Midbrain (tissue), 1 donor: ENCODE measurements around the gene SLC39A3.

Experiments
- DNase-seq: peaks from one replicate; lab custom pipeline; 2025; lab: John Stamatoyannopoulos, UW

Gene SLC39A3

GRCh38 chr19:2768365-2769132, 28.7 kb upstream of the SLC39A3 start:
- DNase-seq, result no peak

GRCh38 chr19:2767688-2768087, 27.9 kb upstream of the SLC39A3 start:
- no peak for DNase-seq

- DNase-seq, result no peak
These were observed 27.0 kb upstream of the SLC39A3 start for GRCh38 chr19:2766594-2767372.

- no peak for DNase-seq
These were observed 25.6 kb upstream of the SLC39A3 start for GRCh38 chr19:2765376-2765775.

- no peak for DNase-seq
These were observed 25.1 kb upstream of the SLC39A3 start for GRCh38 chr19:2764945-2765344.

GRCh38 chr19:2763687-2764086, 23.9 kb upstream of the SLC39A3 start:
- DNase-seq, result no peak

- DNase-seq, result no peak
These were observed 23.1 kb upstream of the SLC39A3 start for GRCh38 chr19:2762783-2763496.

- DNase-seq, result no peak
These were observed 22.3 kb upstream of the SLC39A3 start for GRCh38 chr19:2761876-2762782.

GRCh38 chr19:2761309-2761677, 21.5 kb upstream of the SLC39A3 start:
- DNase-seq, result no peak

- no peak for DNase-seq
These were observed 20.1 kb upstream of the SLC39A3 start for GRCh38 chr19:2759965-2760364.

- DNase-seq, result no peak
These were observed 19.5 kb upstream of the SLC39A3 start for GRCh38 chr19:2759362-2759761.

- no peak for DNase-seq
These were observed 18.9 kb upstream of the SLC39A3 start for GRCh38 chr19:2758601-2759313.

GRCh38 chr19:2756921-2757881, 17.4 kb upstream of the SLC39A3 start:
- no peak for DNase-seq

- no peak for DNase-seq
These were observed 16.7 kb upstream of the SLC39A3 start for GRCh38 chr19:2756477-2756876.

GRCh38 chr19:2755811-2756210, 16.0 kb upstream of the SLC39A3 start:
- DNase-seq, result no peak

GRCh38 chr19:2755448-2755705, 15.6 kb upstream of the SLC39A3 start:
- no peak for DNase-seq

- no peak for DNase-seq
These were observed 15.0 kb upstream of the SLC39A3 start for GRCh38 chr19:2754659-2755447.

- no peak for DNase-seq
These were observed 11.6 kb upstream of the SLC39A3 start for GRCh38 chr19:2751438-2751830.

GRCh38 chr19:2750808-2751437, 11.1 kb upstream of the SLC39A3 start:
- DNase-seq, result no peak
